Fibroblast of skin of left biceps (primary cell): ENCODE results near the gene SLC39A13.

Experiments used
- DNase-seq, 2 experiments: peaks; one replicate each; pipeline ENCODE4 v3.0.0-alpha.2; 2013; ENCODE audit warnings: low read depth in 2 of 2

The SLC39A13 gene

DNA sequence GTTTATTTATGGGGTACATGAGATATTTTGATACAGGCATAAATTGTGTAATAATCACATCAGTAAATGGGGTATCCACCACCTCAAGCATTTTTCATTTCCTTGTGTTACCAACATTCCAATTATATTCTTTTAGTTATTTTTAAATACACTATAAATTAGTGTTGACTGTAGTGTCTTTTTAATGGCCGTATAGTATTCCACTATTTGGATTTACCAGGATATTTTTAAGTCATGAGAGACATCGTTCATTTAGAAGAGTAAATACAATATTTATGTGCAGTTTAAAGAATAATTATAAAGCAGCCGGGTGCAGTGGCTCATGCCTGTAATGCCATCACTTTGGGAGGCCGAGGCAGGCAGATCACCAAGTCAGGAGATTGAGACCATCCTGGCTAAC, 23.9 kb upstream of the SLC39A13 start:
- DNase-seq, result no peak

DNA sequence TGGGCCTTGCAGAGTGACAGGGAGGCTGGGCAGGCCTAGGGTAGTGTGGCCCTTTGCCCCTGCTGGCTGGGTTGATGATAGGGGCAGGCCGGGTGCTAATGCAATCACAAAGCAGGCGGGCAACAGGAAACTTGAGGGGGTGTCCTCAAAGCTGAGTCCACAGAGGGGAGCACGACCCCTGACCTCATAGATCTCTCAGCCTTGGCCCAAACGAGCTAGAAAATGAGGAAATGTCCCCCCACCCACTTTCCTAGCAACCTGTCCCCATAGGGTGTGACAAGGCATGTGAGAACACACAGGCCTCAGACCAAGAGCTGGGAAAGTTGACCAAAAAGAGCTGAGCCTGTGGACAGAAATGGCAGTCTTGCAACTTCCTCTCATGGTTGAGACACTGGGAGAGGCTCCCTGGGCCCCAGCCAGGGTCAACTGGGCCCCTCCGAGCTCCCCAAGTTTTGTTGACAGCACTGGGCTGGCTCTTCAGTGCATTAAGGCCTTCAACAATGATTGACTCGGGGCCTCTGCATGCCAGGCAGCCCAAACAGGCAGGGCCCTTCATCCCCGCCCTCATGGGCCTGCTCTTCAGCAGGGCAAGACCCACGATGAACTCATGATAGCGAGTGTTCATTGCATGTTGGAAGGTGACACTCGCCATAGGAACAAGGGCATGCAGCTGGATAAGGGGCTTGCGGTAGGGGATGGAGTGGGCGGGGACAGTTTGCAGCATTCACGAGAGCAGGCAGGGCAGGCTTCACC, 20.3 kb upstream of the SLC39A13 start:
- DNase-seq, result no peak

GRCh38 chr11:47388697-47389576, 19.5 kb upstream of the SLC39A13 start:
- DNase-seq, result no peak

GRCh38 chr11:47389577-47390421, 18.6 kb upstream of the SLC39A13 start:
- no peak for DNase-seq

DNA sequence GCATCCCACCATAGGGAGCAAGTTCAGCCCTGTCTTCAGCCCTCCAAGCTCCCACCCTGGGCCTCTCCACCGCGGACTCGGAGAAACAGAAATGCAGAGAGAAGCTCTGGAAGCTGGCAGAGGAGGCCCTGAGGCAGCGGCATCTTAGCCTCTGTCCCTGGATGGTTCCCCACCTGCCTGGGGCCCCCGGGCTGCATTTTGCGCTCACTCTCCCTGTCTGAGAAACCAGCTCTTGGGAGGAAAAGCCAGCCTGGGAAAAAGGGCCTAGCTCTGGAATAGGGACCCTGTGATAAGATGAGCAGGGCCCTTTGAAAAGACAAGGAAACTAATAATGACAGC, 18.0 kb upstream of the SLC39A13 start:
- no peak for DNase-seq

DNA sequence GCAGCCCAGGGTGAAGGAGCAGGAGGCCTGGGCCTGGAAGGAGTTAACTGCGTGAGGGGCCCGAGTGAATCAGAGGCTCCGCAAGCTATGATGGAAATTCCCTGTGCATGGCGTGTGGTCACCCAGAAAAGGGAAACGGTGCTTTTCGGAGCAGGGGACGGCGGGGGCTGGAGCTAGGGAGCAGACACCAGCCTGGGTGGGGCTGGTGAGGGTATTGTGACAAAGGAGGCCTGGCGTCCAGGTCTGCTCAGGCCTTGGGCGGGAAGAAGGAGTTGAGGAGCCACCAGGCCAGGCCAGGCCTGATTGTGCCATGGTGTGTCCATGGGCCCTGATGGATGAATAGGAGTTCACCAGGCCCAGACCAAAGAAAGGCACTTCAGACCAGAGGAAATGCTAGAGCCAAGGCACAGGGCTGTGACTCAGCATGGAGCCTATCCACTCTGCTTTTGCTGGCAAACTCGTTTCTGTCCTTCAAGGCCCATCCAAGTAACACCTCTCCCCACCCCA, 17.3 kb upstream of the SLC39A13 start:
- DNase-seq, result no peak

GRCh38 chr11:47391711-47392432, 16.5 kb upstream of the SLC39A13 start:
- DNase-seq, result no peak

DNA sequence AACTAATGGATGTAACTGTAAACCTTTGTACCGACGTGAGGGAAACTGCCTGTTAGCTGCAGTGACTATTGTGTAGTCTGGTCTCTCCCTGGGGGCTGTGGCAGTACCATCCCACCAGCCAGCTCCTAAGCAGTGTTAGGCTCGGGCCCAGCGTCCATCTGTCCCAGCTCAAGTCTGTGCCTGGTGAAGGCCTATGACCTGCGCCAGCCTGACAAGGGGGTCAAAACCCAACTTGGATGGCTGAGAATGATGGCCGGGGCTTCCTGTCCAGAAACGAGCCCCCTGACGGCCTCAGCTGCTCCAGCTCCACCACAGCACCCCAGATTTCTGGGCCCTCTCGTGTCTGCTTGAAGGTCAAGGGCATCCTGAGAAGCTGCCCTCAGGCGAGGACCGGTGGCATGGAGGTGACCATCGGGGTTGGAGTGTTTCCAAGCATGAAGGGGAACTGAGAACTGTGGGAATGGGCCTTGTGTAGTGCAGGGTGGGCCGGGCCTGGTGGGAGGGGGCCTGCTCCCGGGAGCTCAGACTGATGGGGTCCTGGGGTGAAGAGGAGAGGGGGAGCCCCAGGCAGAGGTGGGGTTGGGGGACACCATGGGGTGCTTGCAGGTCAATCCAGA, 15.7 kb upstream of the SLC39A13 start:
- DNase-seq, result no peak

DNA sequence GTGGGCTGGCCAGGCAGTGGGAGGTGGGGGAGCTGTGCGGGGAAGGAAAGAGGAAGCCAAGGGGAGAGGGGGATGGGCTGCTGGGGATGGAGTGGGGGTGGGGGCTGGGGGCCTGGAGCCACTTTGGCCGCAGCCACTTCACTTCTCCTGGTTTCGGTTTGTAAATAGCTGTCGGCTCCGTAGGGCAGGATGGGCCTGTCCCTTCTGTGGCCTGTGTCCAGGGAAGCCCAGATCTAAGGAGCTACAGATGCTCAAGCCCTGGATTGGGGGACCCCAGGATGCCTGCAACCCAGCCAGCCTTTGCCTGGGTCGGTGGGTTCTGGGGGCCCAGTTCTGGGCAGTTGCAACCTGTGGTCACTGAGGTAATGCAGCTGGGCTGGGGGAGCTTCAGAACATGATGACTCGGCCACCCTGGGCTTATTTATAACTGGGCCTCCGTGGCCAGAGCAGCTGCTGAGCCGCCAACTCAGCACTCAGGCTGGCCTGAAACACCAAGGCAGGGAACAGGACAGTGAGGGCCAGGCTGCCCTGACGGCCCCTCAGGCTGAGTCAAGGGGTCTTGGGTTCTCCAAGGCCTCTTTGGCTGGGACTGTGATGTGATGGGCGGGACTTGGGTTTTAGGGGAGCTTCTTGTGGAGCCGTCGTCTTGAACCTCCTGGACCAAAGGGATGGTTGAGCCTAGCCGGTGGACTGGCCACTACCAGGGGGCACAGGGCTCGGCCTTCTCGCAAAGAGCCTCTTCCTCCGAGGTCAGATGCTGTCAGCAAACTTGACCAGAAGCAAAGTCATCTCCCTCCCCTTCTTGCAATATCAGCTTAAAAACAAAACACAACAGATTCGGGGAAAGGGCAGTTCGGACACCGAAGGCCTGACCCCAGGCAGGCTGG, 15.0 kb upstream of the SLC39A13 start:
- no peak for DNase-seq

DNA sequence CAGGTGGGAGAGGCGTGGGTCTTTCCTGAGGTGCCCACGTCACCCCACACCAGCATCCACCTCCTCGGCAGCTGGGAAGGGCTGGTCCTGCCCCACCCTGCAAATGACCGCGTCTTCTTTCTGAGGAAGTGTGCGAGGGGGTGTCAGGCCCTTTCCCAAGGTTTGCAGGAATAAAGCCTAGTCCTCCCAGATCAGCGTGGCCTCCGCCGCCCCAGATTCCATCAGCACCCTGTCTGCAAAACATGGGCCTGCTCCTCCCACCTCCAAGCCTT, 14.4 kb upstream of the SLC39A13 start:
- no peak for DNase-seq

DNA sequence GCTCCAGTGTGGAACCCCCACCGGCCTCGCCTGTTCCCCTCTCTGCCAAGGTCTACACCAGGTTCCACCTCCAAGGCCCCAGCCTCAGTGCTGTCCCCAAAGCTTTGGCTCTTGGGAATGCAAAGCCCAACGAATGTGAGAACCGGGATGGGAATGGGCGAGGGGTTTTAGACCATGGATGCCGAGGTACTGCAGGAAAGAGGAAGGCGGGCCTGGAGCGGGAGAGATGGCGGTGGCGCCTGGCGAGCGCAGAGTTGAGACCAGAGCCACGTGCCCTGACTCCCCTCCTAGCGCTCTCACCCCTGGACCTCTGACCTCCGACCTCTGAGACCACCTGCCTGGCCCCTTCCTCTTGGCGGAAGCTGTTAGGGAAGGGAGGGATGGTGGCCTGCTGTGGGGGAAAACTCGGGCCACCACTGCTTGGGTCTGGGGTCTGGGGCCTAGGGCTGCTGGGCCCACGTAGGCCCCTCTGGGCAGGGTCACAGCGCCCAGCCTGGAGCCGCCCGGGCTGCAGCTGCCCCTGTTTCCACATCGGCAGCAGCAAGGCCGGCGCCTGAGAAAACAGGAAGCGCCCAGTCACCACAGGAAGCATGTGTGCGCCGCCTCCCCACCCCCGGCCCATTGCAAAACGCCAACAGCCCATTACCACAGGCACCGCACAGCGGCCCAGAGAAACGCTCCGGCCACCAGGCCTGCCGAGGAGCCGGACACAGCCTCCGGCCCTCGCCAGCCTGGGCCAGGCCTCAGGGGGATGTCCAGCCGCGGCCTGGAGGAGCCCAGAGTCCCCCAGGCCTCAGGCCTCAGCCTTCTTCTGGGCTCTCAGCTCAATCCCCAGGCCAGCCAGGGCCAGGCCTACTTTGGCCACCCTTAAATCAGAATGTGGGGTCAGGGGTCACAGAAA, 13.8 kb upstream of the SLC39A13 start:
- DNase-seq, result no peak

DNA sequence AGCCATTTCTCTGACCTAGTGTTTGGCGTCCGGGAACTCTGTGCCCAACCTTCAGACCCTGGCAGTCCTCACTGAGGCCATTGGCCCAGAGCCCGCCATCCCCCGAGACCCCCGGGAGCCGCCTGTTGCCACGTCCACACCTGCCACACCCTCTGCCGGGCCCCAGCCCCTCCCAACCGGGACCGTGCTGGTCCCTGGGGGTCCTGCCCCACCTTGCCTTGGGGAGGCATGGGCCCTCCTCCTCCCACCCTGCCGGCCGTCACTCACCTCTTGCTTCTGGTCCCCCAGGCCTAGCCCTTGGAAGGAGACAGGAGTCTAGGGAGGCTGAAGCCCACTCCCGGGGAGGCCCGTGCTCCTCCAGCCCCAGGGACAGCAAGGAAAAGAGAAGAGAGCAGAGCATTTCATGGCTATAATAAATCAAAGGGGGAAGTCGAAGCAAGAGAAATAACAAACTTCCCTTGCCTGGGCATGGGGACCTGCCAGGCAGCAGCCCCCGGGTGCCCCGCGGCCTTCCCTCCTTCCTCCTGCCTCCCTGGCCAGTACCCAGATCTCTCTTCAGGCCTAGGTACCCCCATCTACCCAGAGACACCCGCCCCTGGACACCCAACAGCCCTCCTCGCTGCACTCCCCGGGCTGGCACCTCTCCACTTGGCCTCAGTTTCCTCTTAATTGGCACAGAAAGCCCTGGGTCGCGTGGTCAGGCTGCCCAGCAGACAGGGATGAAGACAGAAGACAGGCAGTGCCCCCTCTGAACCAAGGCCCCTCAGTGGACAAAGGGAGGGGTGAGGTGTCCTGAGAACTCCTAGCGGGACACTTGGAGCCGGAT, 13.0 kb upstream of the SLC39A13 start:
- no peak for DNase-seq

GRCh38 chr11:47396049-47396320, 12.4 kb upstream of the SLC39A13 start:
- no peak for DNase-seq

GRCh38 chr11:47398011-47398410, 10.4 kb upstream of the SLC39A13 start:
- DNase-seq, result no peak

GRCh38 chr11:47398551-47398950, 9.8 kb upstream of the SLC39A13 start:
- DNase-seq, result no peak

GRCh38 chr11:47399860-47400767, 8.3 kb upstream of the SLC39A13 start:
- DNase-seq, result no peak

- no peak for DNase-seq
Observed at GRCh38 chr11:47400768-47401279, 7.6 kb upstream of the SLC39A13 start.
